ENCODE measurements around the gene OR2B2.

The OR2B2 gene

DNA sequence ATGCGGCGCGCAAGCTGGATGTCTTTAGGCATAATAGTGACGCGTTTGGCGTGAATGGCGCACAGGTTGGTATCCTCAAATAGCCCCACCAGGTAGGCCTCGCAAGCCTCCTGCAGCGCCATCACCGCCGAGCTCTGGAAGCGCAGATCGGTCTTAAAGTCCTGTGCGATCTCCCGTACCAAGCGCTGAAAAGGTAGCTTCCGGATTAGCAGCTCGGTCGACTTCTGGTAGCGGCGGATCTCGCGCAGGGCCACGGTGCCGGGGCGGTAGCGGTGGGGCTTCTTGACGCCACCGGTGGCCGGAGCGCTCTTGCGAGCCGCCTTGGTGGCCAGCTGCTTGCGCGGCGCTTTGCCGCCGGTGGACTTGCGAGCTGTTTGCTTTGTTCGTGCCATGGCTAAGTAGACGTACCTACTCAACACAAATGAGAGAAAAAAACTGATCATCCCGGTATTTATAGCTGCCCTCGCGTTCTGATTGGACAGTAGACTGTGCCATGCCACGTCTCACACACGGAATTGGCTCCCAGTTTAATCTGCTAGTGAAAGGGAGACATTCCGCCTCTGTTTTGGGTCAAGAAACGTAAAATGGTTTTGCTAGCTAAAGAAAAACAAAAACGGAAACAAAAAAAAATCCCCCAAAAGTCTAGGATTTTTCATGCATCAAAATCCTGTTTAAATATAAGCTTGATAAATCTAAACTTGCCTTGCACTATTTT is 40.1 kb downstream of the OR2B2 start:
- TF ChIP-seq EGR1 (IDR thresholded peaks at IDR 0.05), result no peak
- TF ChIP-seq TCF12 (IDR thresholded peaks at IDR 0.05; ENCODE audit: low read depth), result no peak
- no peak for TF ChIP-seq CEBPB (IDR thresholded peaks at IDR 0.05)
- TF ChIP-seq NFIC (IDR thresholded peaks at IDR 0.05), result no peak
- TF ChIP-seq, protein P1, sequence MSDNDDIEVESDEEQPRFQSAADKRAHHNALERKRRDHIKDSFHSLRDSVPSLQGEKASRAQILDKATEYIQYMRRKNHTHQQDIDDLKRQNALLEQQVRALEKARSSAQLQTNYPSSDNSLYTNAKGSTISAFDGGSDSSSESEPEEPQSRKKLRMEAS (IDR thresholded peaks at IDR 0.05), result no peak
- TF ChIP-seq FOXM1 (IDR thresholded peaks at IDR 0.05; ENCODE audit: borderline replicate concordance, low read depth), result no peak
- TF ChIP-seq, protein P2, sequence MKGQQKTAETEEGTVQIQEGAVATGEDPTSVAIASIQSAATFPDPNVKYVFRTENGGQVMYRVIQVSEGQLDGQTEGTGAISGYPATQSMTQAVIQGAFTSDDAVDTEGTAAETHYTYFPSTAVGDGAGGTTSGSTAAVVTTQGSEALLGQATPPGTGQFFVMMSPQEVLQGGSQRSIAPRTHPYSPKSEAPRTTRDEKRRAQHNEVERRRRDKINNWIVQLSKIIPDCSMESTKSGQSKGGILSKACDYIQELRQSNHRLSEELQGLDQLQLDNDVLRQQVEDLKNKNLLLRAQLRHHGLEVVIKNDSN (IDR thresholded peaks at IDR 0.05), result no peak
- no peak for TF ChIP-seq TAF1 (IDR thresholded peaks at IDR 0.05; ENCODE audit: low read depth)
- no peak for TF ChIP-seq TEAD4 (IDR thresholded peaks at IDR 0.05)
- no peak for TF ChIP-seq YY1 (IDR thresholded peaks at IDR 0.05; ENCODE audit: low read depth)
- no peak for TF ChIP-seq CREB1 (IDR thresholded peaks at IDR 0.05; ENCODE audit: low read depth)
- no peak for TF ChIP-seq RAD21 (IDR thresholded peaks at IDR 0.05; ENCODE audit: low read depth)
- TF ChIP-seq, protein P3, sequence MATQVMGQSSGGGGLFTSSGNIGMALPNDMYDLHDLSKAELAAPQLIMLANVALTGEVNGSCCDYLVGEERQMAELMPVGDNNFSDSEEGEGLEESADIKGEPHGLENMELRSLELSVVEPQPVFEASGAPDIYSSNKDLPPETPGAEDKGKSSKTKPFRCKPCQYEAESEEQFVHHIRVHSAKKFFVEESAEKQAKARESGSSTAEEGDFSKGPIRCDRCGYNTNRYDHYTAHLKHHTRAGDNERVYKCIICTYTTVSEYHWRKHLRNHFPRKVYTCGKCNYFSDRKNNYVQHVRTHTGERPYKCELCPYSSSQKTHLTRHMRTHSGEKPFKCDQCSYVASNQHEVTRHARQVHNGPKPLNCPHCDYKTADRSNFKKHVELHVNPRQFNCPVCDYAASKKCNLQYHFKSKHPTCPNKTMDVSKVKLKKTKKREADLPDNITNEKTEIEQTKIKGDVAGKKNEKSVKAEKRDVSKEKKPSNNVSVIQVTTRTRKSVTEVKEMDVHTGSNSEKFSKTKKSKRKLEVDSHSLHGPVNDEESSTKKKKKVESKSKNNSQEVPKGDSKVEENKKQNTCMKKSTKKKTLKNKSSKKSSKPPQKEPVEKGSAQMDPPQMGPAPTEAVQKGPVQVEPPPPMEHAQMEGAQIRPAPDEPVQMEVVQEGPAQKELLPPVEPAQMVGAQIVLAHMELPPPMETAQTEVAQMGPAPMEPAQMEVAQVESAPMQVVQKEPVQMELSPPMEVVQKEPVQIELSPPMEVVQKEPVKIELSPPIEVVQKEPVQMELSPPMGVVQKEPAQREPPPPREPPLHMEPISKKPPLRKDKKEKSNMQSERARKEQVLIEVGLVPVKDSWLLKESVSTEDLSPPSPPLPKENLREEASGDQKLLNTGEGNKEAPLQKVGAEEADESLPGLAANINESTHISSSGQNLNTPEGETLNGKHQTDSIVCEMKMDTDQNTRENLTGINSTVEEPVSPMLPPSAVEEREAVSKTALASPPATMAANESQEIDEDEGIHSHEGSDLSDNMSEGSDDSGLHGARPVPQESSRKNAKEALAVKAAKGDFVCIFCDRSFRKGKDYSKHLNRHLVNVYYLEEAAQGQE (IDR thresholded peaks at IDR 0.05; ENCODE audit: low read depth), result no peak
- TF ChIP-seq EP300 (IDR thresholded peaks at IDR 0.05; ENCODE audit: borderline replicate concordance), result no peak
- no peak for TF ChIP-seq ZBTB7A (IDR thresholded peaks at IDR 0.05; ENCODE audit: low read depth)

DNA sequence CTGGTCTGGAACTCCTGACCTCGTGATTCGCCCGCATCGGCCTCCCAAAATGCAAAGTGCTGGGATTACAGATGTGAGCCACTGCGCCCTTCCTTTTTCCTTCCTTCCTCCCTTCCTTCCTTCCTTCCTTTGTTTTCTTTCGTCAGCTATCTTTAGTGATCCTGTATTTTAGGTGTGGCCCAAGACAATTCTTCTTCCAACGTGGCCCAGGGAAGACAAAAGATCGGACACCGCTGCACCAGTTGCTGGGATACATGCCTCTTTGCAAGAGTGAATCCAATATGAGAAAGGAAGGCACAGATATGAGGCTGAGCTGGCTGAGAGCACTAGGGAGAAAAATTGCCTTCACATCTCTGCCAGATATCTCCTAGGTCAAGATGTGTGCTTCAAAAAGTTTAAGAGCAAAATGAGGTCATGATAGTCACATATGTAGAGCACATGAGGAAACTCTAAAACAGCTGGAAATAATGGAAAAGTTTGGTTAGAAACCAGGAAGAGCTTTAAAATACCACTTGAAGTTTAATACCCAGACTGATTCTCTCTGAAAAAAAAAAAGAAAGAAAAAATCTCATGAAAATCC is 41.8 kb downstream of the OR2B2 start:
- TF ChIP-seq TCF12 (IDR thresholded peaks at IDR 0.05; ENCODE audit: low read depth) (no peak), TEAD4 (IDR thresholded peaks at IDR 0.05) (no peak), EGR1 (IDR thresholded peaks at IDR 0.05) (no peak), CEBPB (IDR thresholded peaks at IDR 0.05) (no peak), YY1 (IDR thresholded peaks at IDR 0.05; ENCODE audit: low read depth) (no peak), CREB1 (IDR thresholded peaks at IDR 0.05; ENCODE audit: low read depth) (no peak), FOXM1 (IDR thresholded peaks at IDR 0.05; ENCODE audit: borderline replicate concordance, low read depth) (no peak), NFIC (IDR thresholded peaks at IDR 0.05) (no peak), EP300 (IDR thresholded peaks at IDR 0.05; ENCODE audit: borderline replicate concordance) (no peak), RAD21 (IDR thresholded peaks at IDR 0.05; ENCODE audit: low read depth) (no peak), ZBTB7A (IDR thresholded peaks at IDR 0.05; ENCODE audit: low read depth) (no peak)
- TF ChIP-seq, protein P1 (IDR thresholded peaks at IDR 0.05), result no peak
- TF ChIP-seq, protein P3 (IDR thresholded peaks at IDR 0.05; ENCODE audit: low read depth), result no peak
- TF ChIP-seq, protein P2 (IDR thresholded peaks at IDR 0.05), result no peak

DNA sequence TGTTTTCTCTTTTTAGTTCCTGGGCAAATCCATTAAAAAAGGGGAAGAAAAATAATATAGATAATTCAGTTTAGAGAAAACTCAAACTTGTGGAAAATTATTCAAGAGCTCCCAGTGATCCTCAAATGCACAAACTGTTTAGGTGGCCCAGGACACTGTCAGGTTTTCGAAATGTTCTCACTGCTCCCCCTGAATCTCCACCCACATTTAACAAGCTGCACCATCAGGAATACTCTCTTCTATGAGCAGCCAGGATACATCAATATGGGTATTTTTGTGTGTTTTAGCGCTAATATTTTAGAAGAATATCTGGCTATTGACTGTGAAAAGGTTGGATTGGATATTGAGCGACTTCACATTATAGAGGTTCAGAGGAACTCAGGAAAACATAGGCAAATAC is 43.9 kb downstream of the OR2B2 start:
- TF ChIP-seq TCF12 (IDR thresholded peaks at IDR 0.05; ENCODE audit: low read depth) (no peak), TAF1 (IDR thresholded peaks at IDR 0.05; ENCODE audit: low read depth) (no peak), EP300 (IDR thresholded peaks at IDR 0.05; ENCODE audit: borderline replicate concordance) (no peak), FOXM1 (IDR thresholded peaks at IDR 0.05; ENCODE audit: borderline replicate concordance, low read depth) (no peak), TEAD4 (IDR thresholded peaks at IDR 0.05) (no peak), NFIC (IDR thresholded peaks at IDR 0.05) (no peak), ZBTB7A (IDR thresholded peaks at IDR 0.05; ENCODE audit: low read depth) (no peak), YY1 (IDR thresholded peaks at IDR 0.05; ENCODE audit: low read depth) (no peak), RAD21 (IDR thresholded peaks at IDR 0.05; ENCODE audit: low read depth) (no peak)
- TF ChIP-seq, protein P1 (IDR thresholded peaks at IDR 0.05), result no peak
- TF ChIP-seq, protein P3 (IDR thresholded peaks at IDR 0.05; ENCODE audit: low read depth), result no peak
